ENCODE results near the gene UBXN7.

- TF ChIP-seq CTCF (IDR thresholded peaks at IDR 0.05): no peak
- no peak for TF ChIP-seq POLR2A (IDR thresholded peaks at IDR 0.05)
Measured at GRCh38 chr3:196323016-196323415, 109.2 kb downstream of the UBXN7 start.

Measured in gastroesophageal sphincter (tissue), 3 donors.